GM19238 (cell line): ENCODE results near the gene PODXL.
A peak's percentile ranks its signal among the peaks of the same experiment; 100 is the strongest.

Experiments used
- DNase-seq: peaks from one replicate; pipeline ENCODE4 v3.0.0; 2011; ENCODE audit warnings: low spot score; ENCODE audit not compliant: insufficient read length

Gene PODXL

GRCh38 chr7:131564640-131565039, 8.2 kb upstream of the PODXL start:
- DNase-seq: no peak

- DNase-seq: no peak
Observed at GRCh38 chr7:131563918-131564317, 7.5 kb upstream of the PODXL start.

DNA sequence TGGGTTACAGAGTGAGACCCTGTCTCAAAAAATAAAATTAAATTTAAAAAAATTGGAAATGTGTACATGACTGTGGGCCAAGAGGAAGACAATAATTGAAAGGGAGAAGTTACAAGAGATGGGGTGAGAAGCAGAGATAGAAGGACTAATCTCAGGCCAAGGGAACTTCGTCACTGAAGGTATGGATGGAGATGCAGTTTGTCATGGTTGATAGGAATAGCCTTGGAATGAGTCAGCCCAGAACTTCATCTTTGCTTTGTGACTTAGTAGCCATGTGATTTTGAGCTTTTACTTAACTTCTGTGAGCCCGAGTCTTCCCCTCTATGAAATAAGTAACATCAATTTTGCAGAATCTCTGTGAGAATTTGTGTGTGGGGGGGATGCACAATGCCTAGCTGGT, 6.5 kb upstream of the PODXL start:
- no peak for DNase-seq

DNA sequence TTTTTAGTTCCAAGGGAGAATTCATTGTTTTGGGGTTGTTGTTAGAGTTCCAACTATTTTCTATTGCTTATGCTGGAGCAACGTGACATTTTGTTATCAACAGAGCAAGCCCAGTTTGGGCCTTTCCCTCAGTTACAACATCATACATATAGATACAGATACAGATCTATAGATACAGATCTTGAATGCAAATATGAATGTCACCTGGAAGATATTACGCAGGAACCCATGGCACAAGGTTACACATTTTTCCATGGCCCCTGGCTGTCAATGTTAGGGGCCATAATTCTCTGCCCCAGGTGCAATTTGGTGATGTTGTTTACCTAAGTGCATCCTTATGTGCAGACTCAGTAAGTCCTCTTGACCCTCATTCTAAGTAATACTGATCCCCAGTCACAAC, 3.6 kb upstream of the PODXL start:
- no peak for DNase-seq

- DNase-seq: no peak
Observed at GRCh38 chr7:131557652-131558385, 1.4 kb upstream of the PODXL start.

- no peak for DNase-seq
Observed at GRCh38 chr7:131556909-131557651, 652 bp upstream of the PODXL start.

- DNase-seq: no peak
Observed at GRCh38 chr7:131555552-131556052, 826 bp downstream of the PODXL start.

GRCh38 chr7:131554880-131555516, 1.4 kb downstream of the PODXL start:
- no peak for DNase-seq

DNA sequence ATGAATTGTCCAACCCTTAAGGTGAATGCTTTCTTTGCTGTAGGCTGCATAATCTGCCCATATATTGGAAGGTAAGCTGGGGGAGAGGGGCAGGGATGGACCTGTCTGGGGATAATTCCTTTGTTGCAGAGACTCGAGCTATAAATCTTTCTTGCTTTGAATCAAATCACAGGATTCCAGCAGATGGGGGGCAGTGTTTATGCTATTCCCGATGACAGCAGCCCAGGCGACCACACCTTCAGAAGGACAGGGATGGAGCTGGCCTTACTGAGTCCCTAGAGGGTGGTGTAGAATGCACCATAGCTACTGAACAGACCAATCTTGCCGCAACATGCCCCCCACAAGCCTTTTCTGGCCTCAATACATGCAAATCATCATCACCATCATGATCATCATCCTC, 2.5 kb downstream of the PODXL start:
- DNase-seq: no peak

- no peak for DNase-seq
Observed at GRCh38 chr7:131552053-131552452, 4.4 kb downstream of the PODXL start.

- no peak for DNase-seq
Observed at GRCh38 chr7:131550846-131551245, 5.6 kb downstream of the PODXL start.

- no peak for DNase-seq
Observed at GRCh38 chr7:131548371-131548770, 8.1 kb downstream of the PODXL start.

DNA sequence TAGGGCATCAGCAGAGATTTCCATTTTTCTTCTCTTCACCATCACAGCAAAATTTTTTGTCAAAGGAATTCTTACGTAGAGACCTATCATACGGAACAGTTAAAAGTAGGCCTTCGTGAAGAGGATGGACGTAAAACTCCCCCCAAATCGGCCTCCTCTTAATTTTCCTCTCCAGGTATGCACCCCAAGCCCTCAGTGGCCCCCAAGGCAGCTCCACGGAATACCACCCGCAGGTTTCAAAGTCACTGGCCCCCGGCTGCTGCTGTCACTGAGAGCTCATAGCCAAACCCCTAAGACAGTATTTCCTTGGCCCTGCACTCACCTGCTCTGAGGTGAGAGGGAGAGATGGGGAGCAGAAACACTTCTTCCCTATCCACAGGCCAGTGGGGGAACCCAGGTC, 8.8 kb downstream of the PODXL start:
- DNase-seq: no peak

DNA sequence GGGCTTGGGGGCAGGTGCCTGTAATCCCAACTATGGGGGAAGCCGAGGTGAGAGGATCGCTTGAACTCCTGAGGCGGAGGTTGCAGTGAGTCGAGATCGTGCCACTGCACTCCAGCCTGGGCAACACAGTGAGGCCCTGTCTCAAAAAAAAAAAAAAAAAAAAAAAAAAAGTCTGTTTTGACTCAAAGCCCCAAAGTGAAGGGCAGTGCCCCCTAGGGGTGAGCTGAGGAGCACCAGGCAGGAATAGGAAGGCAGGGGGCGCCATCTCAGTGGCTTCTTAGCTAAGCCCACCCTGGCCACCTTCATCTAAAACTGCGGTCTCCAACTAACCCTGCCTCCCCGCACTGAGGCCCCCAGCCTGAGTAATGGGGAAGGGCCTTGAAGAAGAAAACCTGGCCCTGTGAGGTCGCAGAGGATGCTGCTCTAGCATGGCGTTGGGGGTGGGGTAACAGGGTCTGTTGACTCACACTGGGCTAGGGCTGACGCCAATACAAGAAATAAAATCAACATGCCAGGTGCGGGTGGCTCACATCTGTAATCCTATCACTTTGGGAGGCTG, 9.8 kb downstream of the PODXL start:
- peak; percentile 48 for DNase-seq

DNA sequence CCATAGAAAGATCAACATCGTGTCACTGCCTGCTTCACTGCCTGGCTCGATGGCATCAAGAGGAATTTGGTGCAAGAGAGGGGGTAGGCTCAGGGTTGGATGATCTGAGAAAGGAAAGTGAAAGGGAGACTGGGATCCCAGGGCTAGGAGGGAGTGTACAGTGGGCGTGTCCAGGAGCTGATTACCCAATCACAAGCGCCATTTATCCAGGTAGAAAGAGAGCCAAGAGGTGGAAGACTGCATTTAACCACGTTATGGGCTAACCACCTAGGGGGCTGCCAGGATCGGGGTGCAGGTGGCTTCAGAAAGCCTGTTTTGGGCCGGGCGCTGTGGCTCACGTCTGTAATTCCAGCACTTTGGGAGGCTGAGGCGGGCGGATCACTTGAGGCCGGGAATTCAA, 10.3 kb downstream of the PODXL start:
- DNase-seq: no peak

- DNase-seq: no peak
Observed at GRCh38 chr7:131544449-131545301, 11.8 kb downstream of the PODXL start.

GRCh38 chr7:131544021-131544420, 12.4 kb downstream of the PODXL start:
- DNase-seq: no peak

DNA sequence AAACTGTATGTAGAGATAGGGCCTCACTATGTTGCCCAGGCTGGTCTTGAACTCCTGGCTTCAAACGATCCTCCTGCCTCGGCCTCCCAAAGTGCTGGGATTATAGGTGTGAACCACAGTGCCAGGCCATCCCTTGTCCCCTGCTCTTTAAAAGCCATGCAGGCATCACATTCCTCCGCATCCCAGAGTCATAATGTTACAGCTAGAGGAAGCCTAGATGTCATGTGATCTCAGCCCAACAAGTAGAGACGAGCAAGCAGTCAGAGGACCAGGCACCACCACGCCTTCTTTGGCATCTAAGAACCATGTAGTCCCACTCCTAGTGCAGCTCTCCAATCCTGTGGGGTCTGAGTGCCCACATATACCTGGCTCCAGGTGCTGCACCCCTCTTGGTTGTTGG, 13.1 kb downstream of the PODXL start:
- DNase-seq: no peak

- no peak for DNase-seq
Observed at GRCh38 chr7:131540491-131541162, 15.8 kb downstream of the PODXL start.

DNA sequence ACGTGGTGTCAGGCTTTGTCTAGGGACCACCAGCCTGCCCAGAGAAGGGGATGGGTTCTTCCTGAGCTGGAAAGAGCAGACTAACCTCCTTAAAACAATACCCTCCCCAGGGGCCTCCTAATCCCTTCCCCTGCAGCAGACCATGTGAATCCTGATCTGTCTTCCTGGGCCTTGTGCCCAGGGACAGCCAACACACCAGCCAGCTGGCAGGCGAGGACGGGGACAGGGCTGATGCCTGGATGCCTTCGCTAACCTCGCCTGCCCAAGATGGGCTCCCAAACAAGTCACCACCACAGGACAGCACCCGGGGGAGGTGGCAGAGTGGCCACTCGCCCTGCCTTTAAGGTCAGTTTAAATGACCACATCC, 17.6 kb downstream of the PODXL start:
- DNase-seq: no peak
